NCI-H1694 treated with DMSO at 0.1 percent for 48 hours (cell line): ENCODE results near the gene BRINP1.
A peak's percentile ranks its signal among the peaks of the same experiment; 100 is the strongest.
"Not testable (repeated sequence)": the region's sequence is repeated elsewhere in the genome, so short reads cannot be mapped to it uniquely, and the experiment has no call there.

Experiments used
- DNase-seq: peaks from one replicate; lab custom pipeline; 2025; lab: John Stamatoyannopoulos, UW

The BRINP1 gene

DNA sequence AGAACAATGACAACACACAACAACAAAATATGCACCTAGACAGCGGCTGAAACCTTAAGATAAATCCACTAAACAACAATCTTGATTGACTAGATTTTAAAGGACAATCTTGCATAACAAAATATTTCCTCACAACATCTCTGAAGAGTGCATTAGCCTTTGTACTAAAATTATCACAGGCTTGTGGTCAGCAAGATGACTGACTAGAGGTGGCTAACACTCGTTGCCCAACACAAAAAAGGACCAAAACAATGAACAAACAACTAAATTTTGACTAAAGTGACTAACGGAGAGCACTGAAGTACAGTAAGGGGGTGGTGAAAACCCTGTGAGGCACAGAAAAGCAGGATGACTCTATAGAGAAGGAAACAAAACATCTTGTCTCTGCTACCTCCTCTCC is 183.9 kb downstream of the BRINP1 start:
- no peak for DNase-seq

DNA sequence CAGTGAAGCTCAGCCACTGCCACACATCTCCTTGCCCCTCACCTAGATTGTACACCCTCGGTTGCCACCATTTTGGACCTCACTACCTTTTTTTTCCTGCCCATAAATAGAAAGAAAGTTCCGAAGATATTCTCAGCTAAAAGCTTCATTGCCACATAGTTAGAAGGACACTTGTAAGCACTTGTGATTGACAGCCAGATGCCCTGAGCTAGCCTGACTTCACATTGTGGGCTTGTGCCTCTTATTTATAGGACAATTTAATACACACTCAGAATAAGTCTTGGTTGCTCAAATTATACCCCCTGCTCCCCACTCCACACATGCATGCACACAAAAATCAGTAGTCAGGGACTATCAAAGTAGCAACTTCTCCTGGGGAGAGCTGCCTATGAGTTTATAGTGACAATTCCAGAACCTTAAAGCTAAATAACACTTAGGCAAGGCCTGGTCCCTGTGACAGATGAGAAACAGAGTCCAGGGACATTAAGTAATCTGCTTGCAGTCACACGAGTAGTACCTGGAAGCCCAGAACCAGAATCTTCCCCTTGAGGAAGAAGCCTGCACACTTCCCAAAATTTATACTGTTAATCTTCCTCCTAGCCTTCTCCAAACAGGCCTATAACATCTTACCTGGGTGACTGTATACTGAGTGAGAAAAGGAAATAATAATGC is 184.8 kb downstream of the BRINP1 start:
- no peak for DNase-seq

DNA sequence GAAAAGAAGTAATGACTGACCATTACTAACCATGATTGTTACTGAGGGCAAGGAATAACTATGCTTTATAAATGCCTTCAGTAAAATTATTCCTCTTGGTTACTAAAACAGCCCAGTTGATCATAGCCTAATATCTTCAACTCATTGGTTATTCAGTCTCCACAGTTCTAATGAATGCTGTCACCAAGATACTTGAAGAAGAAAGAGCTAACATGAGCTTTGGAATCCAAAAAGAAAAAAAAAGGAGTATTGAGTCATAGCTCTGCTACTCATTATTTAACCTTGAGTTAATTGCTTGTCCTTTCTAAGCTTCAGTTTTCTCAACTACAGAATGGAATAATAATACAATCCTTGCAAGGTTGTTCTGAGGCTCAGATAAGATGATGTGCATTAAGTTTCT is 187.7 kb downstream of the BRINP1 start:
- DNase-seq, result no peak

DNA sequence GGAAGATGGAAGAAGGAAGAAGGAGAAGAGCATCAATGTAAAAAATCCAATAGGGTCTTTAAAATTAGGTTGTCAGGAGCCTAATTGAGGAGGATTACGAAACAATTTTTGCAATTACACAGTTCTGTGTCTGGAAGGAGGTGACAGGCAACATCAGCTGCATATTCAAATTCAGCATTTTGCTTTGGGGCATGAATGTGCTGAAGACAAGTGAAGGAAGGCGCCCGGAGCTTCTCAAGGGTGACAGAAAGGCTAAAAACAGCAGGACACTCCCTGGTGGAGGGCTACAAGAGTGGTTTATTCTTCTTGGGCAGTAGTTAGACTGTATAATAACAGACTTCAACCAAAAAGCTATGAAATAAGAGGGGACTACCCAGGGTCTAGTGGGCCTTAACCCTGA is 188.3 kb downstream of the BRINP1 start:
- DNase-seq, result no peak

DNA sequence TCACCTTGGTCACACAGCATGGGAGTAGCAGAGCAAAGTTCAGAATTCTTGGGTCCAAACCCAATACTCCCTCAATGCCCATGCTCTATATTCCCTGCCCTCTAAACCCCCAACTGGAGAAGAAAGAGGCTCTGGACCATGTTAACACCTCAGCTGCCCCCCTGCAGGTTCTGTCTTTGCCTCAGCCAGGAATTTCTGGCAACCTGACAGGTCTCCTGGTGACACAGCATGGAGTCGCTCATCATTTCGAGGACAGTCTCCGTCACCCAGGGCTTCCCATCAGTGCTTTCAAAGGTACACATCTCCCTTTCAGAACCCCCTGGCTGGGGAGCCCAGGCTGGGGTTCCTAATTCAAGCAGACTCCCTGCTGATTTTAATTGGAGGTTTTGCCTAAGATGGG is 189.5 kb downstream of the BRINP1 start:
- DNase-seq, result no peak

DNA sequence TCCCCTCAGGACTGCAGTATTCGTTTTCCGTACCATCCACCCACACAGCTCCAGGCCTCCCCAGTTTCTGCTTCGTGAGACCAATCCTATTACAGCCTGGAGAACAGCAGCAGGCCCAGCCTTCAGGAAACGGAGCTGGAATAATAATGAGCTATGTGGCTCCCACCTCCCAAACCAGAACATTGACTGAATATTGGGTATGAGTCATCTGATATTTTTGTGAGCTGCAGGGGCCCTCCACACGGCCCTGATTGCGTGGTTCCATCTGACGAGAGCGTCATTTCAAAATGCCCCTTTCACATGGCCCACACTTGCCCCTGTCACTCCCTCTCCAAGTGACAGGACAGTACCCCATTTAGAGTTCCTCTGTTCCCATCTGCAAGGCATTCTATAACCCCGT is 192.0 kb downstream of the BRINP1 start:
- DNase-seq, result no peak

DNA sequence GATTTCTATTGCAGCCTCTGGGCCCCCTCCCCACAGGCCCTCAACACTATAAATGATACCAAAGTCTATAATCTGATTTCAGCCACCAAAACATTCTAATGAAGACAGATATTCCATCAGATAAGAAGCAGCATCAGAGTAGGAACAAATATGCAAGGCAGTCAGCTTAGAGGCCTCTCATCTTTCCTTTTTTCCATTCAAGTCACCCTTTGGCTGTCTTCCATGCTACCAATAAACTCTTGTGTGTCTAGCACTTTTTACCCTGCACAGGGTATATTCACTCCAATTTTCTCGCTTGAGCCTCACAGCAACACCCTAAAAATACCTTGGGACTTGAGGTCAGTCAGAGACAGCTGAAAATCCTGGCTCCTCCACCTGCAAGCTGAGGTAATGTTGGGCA is 193.7 kb downstream of the BRINP1 start:
- no peak for DNase-seq

DNA sequence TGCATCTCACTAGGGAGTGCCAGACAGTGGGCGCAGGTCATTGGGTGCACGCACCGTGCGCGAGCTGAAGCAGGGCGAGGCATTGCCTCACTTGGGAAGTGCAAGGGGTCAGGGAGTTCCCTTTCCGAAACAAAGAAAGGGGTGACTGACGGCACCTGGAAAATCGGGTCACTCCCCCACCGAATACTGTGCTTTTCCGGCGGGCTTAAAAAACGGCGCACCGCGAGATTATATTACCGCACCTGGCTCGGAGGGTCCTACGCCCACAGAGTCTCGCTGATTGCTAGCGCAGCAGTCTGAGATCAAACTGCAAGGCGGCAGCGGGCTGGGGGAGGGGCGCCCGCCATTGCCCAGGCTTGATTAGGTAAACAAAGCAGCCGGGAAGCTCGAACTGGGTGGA is 200.0 kb downstream of the BRINP1 start:
- DNase-seq, result not testable (repeated sequence)

DNA sequence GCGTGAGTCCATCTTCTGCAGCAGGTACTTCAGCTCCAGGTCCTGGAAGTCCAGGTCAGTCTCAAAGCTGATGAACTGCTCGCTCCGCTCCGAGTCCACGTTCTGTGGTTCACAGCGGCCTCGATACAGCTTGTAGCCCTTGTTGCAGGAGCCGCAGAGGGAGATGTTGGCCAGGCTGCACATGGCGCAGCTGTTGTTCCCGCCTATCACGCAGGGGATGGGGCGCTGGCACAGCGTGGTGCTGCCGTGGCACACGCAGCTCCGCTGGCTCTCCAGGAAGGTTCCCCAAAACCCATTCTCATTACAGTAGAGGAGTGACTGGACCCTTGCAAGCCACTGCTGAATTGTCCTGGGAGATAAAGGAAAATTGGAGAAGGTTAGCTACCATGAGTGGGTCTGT is 201.4 kb downstream of the BRINP1 start:
- no peak for DNase-seq

DNA sequence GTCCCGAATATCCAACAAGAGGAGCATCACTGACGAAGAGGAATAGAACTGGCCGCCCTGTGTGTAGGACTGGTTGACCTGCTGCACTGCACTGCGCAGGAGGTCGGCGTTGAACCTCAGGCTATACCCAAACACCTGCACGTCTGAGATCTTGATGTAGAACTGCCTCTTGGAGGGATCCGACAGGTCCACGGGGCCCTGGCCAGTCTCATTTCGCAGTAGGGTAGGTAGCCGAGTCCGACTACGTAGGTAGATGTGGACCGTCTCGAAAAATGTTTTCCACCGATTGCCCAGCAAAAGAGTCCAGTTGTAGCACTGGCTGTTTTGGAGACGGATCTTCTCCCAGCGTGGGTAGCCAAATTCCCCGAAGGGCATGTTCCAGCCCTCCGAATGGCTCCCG is 202.0 kb downstream of the BRINP1 start:
- DNase-seq, result no peak

DNA sequence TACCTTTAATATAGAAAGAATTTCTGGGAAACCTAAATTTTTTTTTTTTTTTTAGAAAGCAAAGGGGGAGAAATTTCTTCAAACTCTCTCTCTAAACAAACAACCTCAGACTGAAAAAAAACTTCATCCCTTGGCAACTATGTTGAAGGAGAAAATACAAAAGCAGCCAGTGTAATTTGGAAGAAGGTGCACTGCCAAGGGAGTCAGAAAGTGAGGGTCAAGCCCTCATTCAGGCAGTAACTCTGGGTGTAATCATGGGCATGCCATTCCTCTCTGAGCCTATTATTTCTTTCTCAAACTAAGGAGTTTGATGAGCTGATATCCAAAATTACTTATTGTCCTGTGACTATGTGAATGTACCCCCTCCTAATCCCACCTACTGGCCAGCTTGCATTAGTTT is 203.1 kb downstream of the BRINP1 start:
- no peak for DNase-seq

DNA sequence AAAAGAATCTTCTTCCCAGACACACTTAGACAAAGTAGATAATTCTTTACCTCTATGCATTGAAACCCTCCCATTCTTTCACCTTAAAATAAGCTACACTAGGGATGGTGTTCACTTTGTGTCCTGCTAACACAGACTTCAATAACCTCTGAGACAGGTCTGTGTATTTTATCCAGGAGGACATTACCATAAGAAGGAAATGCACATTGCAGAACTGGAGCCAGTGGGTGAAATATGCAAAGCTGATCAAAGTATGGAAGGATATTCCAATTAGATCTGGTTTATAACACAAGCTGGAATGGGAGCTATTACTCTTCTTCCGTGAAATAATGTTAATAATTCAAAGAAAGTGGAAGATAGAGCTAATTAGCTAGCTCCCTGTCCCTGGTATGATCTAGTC is 204.1 kb downstream of the BRINP1 start:
- no peak for DNase-seq

DNA sequence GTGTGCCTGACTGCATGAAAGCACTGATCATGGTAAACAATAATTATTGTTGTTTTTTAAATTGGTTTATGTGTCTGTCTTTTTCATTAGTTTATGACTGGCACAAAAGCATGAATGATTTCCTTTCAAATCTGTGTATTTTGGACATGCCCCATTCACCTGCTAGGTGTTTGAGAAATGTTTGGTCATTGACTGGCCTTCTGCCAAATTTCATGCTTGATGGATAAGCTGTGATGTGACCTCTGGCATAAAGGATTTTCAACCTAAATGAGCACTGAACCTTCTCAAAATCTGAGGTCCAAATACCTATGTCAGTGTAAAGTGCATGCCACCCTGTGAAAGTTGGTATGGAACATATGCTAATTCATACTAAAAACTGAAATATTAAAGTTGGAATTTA is 204.5 kb downstream of the BRINP1 start:
- DNase-seq, result no peak

DNA sequence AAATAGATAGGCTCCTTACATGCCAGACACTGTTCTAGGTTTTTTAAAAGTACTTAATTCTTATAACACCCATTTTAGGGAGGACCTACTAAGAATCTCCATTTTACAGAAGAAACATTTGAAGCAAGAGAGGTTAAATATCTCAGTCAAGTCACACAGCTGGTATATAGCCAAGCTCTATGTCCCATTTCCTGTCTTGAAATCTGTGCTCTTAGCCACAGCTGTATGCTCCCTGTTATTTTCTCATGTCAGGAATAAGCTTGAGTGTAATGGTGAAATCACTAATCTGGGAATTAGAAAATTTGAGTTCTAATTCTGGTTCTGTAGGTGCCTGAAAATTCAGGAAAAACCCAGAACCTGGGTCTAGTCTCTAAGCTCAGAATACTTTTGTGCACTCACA is 208.7 kb downstream of the BRINP1 start:
- DNase-seq, result no peak

DNA sequence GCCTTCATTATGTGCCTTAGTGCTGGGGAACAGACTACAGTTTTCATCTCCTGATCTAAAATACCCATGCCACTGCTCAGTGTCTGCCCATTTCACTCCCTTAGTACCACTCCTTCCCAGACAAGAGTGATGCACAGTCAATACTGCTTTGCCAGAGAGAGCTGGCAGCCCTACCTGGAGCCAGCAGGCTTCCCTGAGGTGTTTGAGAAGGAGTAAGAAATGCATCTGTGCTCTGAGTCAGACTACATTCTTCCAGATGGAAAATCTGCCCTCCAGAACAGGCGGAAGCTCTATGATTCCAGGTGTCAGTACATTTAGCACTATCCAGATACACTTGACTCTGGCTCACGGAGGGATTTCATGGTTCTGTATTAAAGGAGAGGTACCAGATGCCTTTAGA is 209.8 kb downstream of the BRINP1 start:
- DNase-seq, result no peak

DNA sequence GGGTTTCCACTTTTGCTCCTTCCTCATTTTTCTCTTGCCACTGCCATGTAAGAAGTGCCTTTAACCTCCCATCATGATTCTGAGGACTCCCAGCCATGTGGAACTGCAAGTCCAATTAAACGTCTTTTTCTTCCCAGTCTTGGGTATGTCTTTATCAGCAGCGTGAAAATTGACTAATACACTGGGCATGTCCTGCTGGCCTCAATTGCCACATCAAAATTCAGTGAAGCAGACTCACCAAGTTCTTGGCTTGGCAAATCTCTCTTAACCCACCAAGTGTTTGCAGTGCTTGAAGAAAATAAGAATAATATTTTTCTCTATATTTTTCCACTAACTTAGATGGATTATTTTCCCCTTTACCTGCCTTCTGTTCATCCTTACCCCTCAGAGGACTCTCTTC is 212.0 kb downstream of the BRINP1 start:
- no peak for DNase-seq

DNA sequence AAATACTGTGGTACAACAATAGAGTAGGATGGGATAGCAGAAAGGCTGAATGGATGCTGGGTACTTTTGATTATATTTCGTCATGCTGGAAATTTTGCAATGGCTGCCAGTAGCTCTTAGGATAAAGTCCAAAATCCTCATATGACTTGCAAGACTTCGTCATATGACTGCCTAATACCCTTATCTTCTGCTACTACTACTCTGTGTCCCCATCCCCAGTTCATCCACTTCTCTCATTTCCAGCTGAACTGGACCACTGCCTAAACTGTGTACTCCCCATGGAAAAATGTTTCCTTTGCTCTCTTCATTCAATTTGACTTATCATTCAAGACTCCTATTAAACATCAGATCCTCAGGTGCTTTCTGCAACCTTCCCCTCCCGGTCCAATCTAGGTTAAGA is 212.9 kb downstream of the BRINP1 start:
- no peak for DNase-seq

DNA sequence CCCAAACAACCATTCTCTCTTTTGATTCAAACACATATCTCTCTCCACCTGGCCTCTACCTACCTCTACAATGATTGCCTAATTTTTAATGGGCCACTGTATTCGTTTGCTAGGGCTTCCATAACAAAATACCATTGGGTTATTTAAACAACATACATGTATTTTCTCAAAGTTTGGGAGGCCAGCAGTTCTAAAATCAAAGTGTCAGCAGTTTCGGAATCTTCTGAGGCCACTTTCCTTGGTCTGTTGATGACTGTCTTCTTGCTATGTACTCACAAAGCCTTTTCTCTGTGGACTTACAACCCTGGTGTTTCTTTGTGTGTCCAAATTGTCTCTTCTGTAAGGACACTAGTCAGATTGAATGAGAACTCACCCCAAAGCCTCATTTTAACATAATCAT is 214.7 kb downstream of the BRINP1 start:
- DNase-seq, result no peak

DNA sequence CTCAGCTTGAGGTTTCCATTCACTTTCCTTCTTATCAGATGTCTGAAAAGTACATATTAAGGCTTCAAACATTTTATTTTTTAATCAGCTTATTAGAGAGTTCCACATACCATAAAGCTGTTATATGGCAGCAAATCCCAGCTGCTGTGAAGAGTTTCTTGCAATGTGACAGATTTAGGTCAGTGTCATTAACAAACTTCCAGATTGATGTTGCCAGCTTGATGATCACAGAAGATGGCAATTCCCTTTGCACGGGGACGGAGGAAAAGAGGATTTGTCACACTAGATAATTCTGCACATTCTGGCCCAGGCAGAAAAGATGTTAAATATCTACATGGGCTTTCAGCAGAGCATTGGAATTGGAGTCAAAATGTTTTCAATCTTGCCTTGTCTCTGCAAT is 215.8 kb downstream of the BRINP1 start:
- no peak for DNase-seq

DNA sequence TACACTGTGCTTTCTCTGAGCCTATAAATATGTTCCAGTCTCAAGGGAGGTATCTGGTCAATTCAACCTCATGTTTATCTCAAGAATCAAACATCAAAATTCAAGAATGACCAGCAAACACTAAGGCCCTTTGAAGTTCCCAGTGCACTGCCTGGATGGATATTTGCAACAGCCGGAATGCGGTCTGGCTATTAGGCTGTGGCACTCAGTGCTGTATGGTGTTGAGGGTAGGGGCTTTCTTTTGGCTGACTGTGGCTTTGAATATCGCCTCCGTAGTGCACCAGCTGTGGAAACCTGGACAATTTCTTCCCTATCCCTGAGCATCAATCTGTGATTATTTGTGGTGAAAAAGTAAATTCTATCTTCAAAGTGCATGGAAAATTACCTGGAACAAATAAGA is 220.4 kb downstream of the BRINP1 start:
- no peak for DNase-seq

DNA sequence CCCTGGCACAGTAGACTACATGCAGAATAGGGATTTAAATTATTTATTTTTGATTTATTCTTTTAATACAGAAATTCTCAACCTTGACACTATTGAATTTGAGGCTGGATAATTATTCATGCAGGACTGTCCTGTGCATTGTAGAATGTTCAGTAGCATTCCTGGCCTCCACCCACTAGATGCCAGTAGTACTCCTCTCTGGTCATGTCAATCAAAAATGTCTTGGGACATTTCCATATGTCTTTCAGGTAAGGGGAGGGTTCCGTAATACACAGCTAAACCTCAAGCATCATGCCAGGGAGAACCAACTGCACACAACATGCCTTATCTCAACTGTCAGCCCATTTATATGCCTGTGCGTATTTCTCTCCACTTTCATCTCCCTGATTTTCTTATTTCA is 231.8 kb downstream of the BRINP1 start:
- DNase-seq, result no peak

DNA sequence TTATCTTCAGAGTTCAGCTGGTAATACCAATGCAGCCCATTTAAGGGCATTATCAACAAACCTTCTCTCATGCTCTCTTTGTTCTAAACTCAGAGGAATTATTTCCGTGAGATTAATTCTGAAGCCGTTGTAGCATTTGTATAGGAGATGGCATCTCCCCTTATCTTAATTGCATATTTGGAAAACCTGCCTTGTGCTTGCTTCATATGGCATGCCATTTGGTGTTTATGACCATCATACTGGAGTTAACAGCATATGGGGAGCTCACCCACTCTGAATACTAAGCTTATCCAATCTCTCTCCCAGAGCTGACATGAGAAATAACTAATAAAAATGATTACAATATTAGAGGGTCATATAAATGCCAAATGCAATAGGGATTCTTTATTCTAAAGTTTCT is 243.2 kb downstream of the BRINP1 start:
- peak; percentile 97 for DNase-seq

DNA sequence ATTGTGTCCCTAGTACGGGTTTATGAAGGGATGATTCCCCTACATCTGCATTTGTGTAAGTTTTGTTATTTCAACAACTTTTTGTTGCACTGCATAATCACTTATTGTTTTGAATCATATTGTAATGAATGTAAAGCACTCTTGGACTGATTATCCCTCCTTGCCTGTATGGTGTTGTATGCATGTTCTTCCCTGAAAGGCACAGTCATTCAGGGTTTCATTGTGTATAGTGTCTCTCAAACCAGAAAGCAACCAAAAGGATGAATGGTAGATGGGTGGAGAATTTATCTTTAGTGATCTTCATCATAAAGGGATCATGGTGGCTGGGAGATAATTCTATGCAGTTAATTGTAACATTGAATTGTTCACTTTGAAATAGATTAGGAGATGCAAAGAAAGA is 247.3 kb downstream of the BRINP1 start:
- DNase-seq, result no peak

DNA sequence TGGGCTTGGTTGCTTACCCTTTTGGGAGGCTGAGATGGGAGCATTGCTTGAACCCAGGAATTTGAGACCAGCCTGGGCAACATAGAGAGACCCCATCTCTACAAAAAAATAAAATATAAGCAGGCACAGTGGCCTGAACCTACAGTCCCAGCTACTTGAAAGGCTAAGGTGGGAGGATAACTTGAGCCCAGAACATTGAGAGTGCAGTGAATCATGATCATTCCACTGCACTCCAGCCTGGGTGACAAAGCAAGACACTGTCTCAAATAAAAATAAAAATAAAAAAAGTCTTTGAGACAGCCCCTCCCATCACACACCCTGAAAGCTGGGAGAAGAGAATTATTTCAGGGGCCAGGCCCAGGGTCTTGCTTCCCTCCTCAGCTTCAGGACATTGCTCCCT is 251.8 kb downstream of the BRINP1 start:
- DNase-seq, result no peak
